GM06990 (cell line): ENCODE measurements around the gene SNRPA1.
"Not testable (repeated sequence)": the region's sequence is repeated elsewhere in the genome, so short reads cannot be mapped to it uniquely, and the experiment has no call there.

Experiments used
- DNase-seq: peaks from one replicate; pipeline ENCODE4 v3.0.0-alpha.2; 2011; ENCODE audit not compliant: insufficient read length; ENCODE audit errors: extremely low read depth
- H3K27me3 ChIP-seq: replicated peaks from 2 replicates; pipeline ENCODE4 v1.6.0; 2011; ENCODE audit warnings: low read length; ENCODE audit not compliant: control insufficient read depth, insufficient read depth
- H3K36me3 ChIP-seq: 2 replicates; pipeline ENCODE4 v1.5.1; 2011; ENCODE audit warnings: low read length; ENCODE audit not compliant: control insufficient read depth, insufficient read depth
- H3K4me3 ChIP-seq: replicated peaks from 2 replicates; pipeline ENCODE4 v1.5.1; 2011; ENCODE audit warnings: low read depth, mild to moderate bottlenecking, control low read depth, low read length
- TF ChIP-seq, protein P1 (sequence below): IDR thresholded peaks from 2 replicates; pipeline ENCODE4 v1.5.1; 2011; ENCODE audit warnings: low read length, control low read depth, mild to moderate bottlenecking, inconsistent platforms; ENCODE audit not compliant: insufficient read depth, poor library complexity, severe bottlenecking

SNRPA1 gene

DNA sequence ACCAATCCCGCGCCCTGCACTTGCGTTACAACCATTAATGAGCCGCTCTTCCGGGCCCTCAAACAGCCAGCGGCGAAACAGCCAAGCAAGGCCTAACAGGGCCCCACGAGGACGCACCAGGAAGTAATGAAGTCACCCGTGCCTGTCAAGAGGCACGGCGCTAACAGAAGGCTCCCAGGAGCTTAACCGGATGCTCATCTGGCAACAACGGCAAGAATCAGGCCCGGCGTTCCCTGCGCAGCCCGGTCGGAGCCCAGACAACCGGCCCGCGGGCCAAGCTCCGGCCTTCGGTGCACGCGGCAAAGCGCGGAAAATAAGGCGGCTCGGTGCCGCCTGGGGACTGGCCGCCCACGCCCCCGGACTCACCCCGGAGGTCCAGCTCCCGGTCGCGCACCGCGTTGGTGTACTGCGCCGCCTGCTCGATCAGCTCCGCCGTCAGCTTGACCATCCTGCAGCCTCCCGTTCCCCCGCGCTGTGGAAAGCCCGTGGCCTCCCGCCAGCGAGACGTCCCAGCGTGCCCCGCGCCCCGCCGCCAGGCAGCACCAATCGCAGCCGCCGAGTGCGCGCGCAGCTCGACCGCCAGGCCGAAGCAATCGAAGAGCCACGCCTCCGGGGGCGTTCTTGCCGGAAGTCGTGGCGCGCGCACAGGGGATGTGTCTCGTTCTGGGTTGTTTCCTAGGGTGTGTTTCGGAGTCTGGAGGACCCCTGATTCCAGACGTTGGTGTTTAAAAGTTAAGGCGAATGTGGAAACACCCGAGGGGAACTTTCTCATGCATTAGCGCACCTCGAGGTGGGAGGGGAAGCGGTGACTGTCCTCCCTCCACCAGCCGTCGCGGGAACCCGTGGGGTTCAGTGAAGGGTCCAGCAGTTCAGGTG, at the start of gene SNRPA1:
TSS of gene SNRPA1 (minus strand) at position 518 of the 876 bp plus-strand sequence. CDS start at position 448, 70 bp downstream.
- peak within 1 kb of the TSS; percentile 85 for H3K4me3 ChIP-seq
- H3K27me3 ChIP-seq = no peaks in the 10 kb centered on the region
- TF ChIP-seq, protein P1, sequence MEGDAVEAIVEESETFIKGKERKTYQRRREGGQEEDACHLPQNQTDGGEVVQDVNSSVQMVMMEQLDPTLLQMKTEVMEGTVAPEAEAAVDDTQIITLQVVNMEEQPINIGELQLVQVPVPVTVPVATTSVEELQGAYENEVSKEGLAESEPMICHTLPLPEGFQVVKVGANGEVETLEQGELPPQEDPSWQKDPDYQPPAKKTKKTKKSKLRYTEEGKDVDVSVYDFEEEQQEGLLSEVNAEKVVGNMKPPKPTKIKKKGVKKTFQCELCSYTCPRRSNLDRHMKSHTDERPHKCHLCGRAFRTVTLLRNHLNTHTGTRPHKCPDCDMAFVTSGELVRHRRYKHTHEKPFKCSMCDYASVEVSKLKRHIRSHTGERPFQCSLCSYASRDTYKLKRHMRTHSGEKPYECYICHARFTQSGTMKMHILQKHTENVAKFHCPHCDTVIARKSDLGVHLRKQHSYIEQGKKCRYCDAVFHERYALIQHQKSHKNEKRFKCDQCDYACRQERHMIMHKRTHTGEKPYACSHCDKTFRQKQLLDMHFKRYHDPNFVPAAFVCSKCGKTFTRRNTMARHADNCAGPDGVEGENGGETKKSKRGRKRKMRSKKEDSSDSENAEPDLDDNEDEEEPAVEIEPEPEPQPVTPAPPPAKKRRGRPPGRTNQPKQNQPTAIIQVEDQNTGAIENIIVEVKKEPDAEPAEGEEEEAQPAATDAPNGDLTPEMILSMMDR = no peak
- DNase-seq = peak; percentile 97
- H3K36me3 ChIP-seq = peaks cover 4% of the 10 kb centered on the region; the same call in 1 of the 2 replicates

DNA sequence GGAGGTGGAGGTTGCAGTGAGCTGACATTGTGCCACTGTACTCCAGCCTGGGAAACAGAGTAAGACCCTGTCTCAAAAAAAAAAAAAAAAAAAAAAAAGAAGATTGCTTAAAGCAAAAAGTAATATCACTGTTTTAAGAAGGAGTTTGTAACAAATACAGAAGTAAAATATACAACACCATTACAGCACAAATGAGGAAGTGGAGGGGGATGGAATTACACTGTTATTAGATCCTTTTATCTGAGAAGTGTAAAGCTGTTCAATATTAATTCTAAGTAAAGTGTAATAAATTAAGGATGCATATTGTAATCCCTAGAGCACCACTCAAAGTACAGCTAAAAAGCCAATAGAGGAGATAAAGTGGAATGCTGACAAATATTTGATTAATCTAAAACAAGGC, 47.0 kb upstream of the SNRPA1 start:
- no peak for DNase-seq
- H3K27me3 ChIP-seq = no peaks in the 10 kb centered on the region
- no peaks in the 10 kb centered on the region for H3K36me3 ChIP-seq
- TF ChIP-seq, protein P1 = no peak
- no peak overlapping the region for H3K4me3 ChIP-seq

DNA sequence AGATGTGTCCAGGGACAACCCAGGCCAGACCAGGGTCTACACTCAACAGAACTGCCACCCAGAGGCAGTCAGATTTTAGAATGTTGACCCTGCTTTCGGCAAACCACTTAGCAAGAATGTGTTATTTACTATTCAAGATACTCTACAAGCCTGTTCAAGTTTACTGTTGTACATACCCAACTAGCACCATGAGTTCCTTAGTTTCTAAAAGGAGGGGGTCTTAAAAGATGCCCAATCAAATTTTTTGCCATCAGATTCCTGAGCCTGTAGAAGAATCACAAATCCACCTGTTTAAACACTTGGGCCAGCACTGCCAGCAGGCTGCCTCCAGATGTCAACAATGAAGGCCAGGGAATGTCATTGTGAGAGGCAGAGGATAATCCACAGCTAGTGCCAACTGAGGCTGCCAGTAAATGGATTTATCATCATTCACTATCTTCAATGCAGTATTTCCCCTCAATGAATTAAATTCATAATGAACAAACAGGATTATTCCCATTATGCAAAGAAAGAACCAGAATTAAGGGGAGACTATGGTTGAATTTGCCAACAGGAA, 43.5 kb upstream of the SNRPA1 start:
- Histone ChIP-seq H3K4me3 (no peak overlapping the region), H3K36me3 (no peaks in the 10 kb centered on the region), H3K27me3 (no peaks in the 10 kb centered on the region)
- DNase-seq = no peak
- TF ChIP-seq, protein P1 = no peak

DNA sequence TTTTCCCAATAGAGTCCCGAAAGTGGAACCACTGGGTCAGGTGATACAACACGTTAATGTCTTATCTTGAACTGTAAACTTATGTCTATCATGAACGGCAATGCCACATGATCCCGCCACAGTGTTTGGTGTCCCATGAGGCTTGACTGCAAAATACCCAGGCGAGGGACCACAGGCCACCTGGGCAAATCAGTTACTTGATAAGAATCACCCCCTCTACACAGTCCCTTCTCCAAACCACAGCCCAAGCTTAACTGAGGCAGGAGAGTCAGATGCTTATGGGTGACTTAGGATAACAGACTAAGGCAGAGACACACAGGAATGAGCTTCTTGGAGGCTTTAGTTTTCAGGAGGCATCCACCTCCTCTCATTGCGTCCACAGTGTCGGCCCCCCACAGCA, 42.9 kb upstream of the SNRPA1 start:
- DNase-seq = no peak
- Histone ChIP-seq H3K27me3 (no peaks in the 10 kb centered on the region), H3K36me3 (no peaks in the 10 kb centered on the region), H3K4me3 (no peak overlapping the region)
- TF ChIP-seq, protein P1 = no peak

DNA sequence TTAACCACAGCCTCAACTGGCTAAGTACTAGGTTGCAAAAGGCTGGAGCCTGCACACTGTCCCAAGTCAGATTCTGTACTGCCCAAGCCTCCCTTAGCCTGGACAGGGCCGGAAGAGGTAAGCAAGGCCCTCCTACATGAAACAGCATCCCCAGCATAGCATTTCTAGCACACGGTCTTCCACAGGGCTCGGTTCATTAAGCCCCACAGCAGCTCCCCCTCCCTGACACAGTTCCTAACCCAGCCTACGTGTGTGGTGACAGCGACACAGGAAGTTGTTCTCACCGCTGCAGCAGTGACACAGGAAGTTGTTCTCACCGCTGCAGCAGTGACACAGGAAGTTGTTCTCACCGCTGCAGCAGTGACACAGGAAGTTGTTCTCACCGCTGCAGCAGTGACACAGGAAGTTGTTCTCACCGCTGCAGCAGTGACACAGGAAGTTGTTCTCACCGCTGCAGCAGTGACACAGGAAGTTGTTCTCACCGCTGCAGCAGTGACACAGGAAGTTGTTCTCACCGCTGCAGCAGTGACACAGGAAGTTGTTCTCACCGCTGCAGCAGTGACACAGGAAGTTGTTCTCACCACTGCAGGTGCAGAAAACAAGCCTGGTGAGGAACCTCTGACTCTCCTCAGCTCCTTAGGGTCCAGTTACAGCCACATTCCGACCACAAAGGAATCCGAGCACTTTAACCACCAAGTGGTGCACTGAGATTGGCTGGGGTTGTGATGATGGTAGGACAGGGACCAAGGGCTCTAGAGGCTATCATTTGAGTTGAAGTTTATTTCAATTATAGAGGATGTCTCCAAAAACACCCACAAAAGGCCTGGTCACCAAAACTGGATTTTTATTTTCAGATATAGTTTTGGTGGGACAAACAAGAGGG, 39.1 kb upstream of the SNRPA1 start:
- peak overlapping the region; percentile 32 for H3K4me3 ChIP-seq
- H3K36me3 ChIP-seq, H3K27me3 ChIP-seq: not testable (repeated sequence)
- DNase-seq = peak; percentile 45

DNA sequence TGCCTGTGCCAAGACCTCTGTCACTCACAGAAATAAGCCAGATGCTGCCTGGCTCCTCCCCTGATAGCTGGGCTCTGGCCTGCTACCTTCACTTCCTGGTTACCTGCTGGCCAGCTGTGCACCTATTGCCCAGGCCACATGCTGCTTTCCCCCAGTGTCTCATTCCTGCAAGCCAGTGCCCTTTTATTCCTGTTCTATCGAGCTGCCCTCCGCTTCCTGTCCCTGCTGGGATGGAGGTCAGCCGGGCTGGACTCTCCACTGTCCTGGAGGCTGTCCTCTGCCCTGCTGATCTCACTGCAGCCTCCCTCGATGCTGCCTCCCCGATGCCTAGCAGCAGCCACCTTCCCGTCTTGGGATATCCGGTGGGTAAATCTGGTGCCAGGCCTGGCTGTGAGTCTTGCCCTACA, 37.0 kb upstream of the SNRPA1 start:
- Histone ChIP-seq H3K27me3 (no peaks in the 10 kb centered on the region), H3K36me3 (no peaks in the 10 kb centered on the region), H3K4me3 (no peak overlapping the region)
- TF ChIP-seq, protein P1 = no peak
- no peak for DNase-seq
